Measurements from ENCODE around the gene COG5. TPM values are rescaled to one million over a fixed set of nuclear protein-coding genes. Genes with fewer than 3 reads are reported as not detected.

The COG5 gene
- total RNA-seq, 1 experiment from 2014 or later, result 23.6 TPM

DNA sequence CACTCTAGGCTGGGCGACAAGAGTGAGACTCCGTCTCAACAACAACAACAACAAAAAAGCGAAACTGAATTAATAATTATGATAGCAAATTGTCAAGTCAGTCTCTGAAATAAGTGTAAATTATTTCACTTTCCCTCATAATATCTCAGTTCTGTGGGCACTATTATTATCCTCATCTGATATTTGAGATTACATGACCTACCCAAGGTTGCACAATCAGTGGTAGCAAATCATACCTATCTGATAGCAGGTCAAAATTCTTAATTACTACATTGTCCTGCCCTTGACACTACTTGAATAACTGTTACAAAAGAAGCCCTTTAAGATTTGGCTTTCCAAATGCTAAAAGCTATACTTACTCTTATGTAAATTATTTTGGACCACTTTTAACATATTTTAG lies 209.1 kb downstream of the COG5 start:
- Mint-ChIP-seq H3K36me3 (ENCODE audit: insufficient read depth, unreplicated experiment) (no peaks in the 10 kb centered on the region), H3K4me3 (ENCODE audit: low read depth, unreplicated experiment) (no peak overlapping the region), H3K4me1 (ENCODE audit: low read depth, unreplicated experiment) (no peaks in the 10 kb centered on the region), H3K9me3 (ENCODE audit: low read depth, unreplicated experiment) (no peaks in the 10 kb centered on the region), H3K27ac (ENCODE audit: unreplicated experiment) (no peak overlapping the region), H3K27me3 (ENCODE audit: unreplicated experiment) (no peaks in the 10 kb centered on the region)
- CTCF ChIA-PET, result no interaction called here
- intact Hi-C loops (cut with micrococcal nuclease; ENCODE audit: unreplicated experiment), result no loop called here
- TF ChIP-seq CTCF (IDR thresholded peaks at IDR 0.05; ENCODE audit: unreplicated experiment), result no peak
- BruUV-seq (replicated peaks), result no TSS peak
- no peak for DNase-seq

GRCh38 chr7:107353701-107354100 lies 210.0 kb downstream of the COG5 start:
- H3K4me3 Mint-ChIP-seq (ENCODE audit: low read depth, unreplicated experiment), result no peak overlapping the region
- CTCF ChIA-PET, result no interaction called here
- no peaks in the 10 kb centered on the region for H3K36me3 Mint-ChIP-seq (ENCODE audit: insufficient read depth, unreplicated experiment)
- H3K27ac Mint-ChIP-seq (ENCODE audit: unreplicated experiment), result no peak overlapping the region
- H3K27me3 Mint-ChIP-seq (ENCODE audit: unreplicated experiment), result no peaks in the 10 kb centered on the region
- DNase-seq, result no peak
- no TSS peak for BruUV-seq (replicated peaks)
- no peak for TF ChIP-seq CTCF (IDR thresholded peaks at IDR 0.05; ENCODE audit: unreplicated experiment)
- H3K4me1 Mint-ChIP-seq (ENCODE audit: low read depth, unreplicated experiment), result no peaks in the 10 kb centered on the region
- intact Hi-C loops (cut with micrococcal nuclease; ENCODE audit: unreplicated experiment), result no loop called here
- H3K9me3 Mint-ChIP-seq (ENCODE audit: low read depth, unreplicated experiment), result no peaks in the 10 kb centered on the region

- Mint-ChIP-seq H3K27me3 (ENCODE audit: unreplicated experiment) (no peaks in the 10 kb centered on the region), H3K4me1 (ENCODE audit: low read depth, unreplicated experiment) (no peaks in the 10 kb centered on the region), H3K27ac (ENCODE audit: unreplicated experiment) (no peak overlapping the region), H3K36me3 (ENCODE audit: insufficient read depth, unreplicated experiment) (no peaks in the 10 kb centered on the region), H3K4me3 (ENCODE audit: low read depth, unreplicated experiment) (no peak overlapping the region), H3K9me3 (ENCODE audit: low read depth, unreplicated experiment) (no peaks in the 10 kb centered on the region)
- CTCF ChIA-PET, result no interaction called here
- BruUV-seq (replicated peaks), result no TSS peak
- no peak for DNase-seq
- no peak for TF ChIP-seq CTCF (IDR thresholded peaks at IDR 0.05; ENCODE audit: unreplicated experiment)
- intact Hi-C loops (cut with micrococcal nuclease; ENCODE audit: unreplicated experiment), result no loop called here
Observed at GRCh38 chr7:107345898-107346297, 217.8 kb downstream of the COG5 start.

- Mint-ChIP-seq H3K9me3 (ENCODE audit: low read depth, unreplicated experiment) (no peaks in the 10 kb centered on the region), H3K4me1 (ENCODE audit: low read depth, unreplicated experiment) (no peaks in the 10 kb centered on the region), H3K27me3 (ENCODE audit: unreplicated experiment) (no peaks in the 10 kb centered on the region), H3K36me3 (ENCODE audit: insufficient read depth, unreplicated experiment) (no peaks in the 10 kb centered on the region), H3K4me3 (ENCODE audit: low read depth, unreplicated experiment) (no peak overlapping the region), H3K27ac (ENCODE audit: unreplicated experiment) (no peak overlapping the region)
- intact Hi-C loops (cut with micrococcal nuclease; ENCODE audit: unreplicated experiment), result no loop called here
- CTCF ChIA-PET, result no interaction called here
- no peak for TF ChIP-seq CTCF (IDR thresholded peaks at IDR 0.05; ENCODE audit: unreplicated experiment)
- DNase-seq, result no peak
- no TSS peak for BruUV-seq (replicated peaks)
Observed at GRCh38 chr7:107344799-107345198, 218.9 kb downstream of the COG5 start.

DNA sequence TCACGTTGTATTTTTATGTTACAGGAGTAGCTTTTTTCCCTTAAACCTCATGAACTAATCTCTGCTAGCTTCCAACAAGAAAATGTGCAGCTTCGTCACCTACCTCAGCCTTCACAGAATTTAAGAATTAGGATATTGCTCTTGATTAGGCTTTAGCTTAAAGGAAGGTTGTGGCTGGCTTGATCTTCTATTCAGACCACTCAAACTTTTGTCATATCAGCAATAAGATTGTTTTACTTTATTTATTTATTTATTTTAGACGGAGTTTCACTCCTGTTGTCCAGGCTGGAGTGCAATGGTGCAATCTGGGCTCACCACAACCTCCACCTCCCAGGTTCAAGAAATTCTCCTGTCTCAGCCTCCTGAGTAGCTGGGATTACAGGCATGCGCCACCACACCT lies 219.4 kb downstream of the COG5 start:
- no peaks in the 10 kb centered on the region for H3K27me3 Mint-ChIP-seq (ENCODE audit: unreplicated experiment)
- no peaks in the 10 kb centered on the region for H3K9me3 Mint-ChIP-seq (ENCODE audit: low read depth, unreplicated experiment)
- no peak for TF ChIP-seq CTCF (IDR thresholded peaks at IDR 0.05; ENCODE audit: unreplicated experiment)
- H3K4me3 Mint-ChIP-seq (ENCODE audit: low read depth, unreplicated experiment), result no peak overlapping the region
- no peaks in the 10 kb centered on the region for H3K36me3 Mint-ChIP-seq (ENCODE audit: insufficient read depth, unreplicated experiment)
- intact Hi-C loops (cut with micrococcal nuclease; ENCODE audit: unreplicated experiment), result no loop called here
- no TSS peak for BruUV-seq (replicated peaks)
- H3K27ac Mint-ChIP-seq (ENCODE audit: unreplicated experiment), result no peak overlapping the region
- DNase-seq, result no peak
- CTCF ChIA-PET, result no interaction called here
- no peaks in the 10 kb centered on the region for H3K4me1 Mint-ChIP-seq (ENCODE audit: low read depth, unreplicated experiment)

Data from Calu3 (cell line).